Medulla oblongata (tissue), 1 donor: ENCODE data around the gene ARMH2.
A peak's percentile ranks its signal among the peaks of the same experiment; 100 is the strongest.
"Not testable (repeated sequence)": the region's sequence is repeated elsewhere in the genome, so short reads cannot be mapped to it uniquely, and the experiment has no call there.

Source experiments
- DNase-seq: peaks from one replicate; pipeline ENCODE4 v3.0.0-alpha.2; 2015; ENCODE audit errors: extremely low spot score

Gene ARMH2

GRCh38 chr6:24818346-24818745, 19.6 kb upstream of the ARMH2 start:
- DNase-seq = no peak

- DNase-seq = no peak
These were observed 11.0 kb upstream of the ARMH2 start for GRCh38 chr6:24809728-24810127.

- DNase-seq = no peak
These were observed 8.9 kb upstream of the ARMH2 start for GRCh38 chr6:24807584-24807983.

DNA sequence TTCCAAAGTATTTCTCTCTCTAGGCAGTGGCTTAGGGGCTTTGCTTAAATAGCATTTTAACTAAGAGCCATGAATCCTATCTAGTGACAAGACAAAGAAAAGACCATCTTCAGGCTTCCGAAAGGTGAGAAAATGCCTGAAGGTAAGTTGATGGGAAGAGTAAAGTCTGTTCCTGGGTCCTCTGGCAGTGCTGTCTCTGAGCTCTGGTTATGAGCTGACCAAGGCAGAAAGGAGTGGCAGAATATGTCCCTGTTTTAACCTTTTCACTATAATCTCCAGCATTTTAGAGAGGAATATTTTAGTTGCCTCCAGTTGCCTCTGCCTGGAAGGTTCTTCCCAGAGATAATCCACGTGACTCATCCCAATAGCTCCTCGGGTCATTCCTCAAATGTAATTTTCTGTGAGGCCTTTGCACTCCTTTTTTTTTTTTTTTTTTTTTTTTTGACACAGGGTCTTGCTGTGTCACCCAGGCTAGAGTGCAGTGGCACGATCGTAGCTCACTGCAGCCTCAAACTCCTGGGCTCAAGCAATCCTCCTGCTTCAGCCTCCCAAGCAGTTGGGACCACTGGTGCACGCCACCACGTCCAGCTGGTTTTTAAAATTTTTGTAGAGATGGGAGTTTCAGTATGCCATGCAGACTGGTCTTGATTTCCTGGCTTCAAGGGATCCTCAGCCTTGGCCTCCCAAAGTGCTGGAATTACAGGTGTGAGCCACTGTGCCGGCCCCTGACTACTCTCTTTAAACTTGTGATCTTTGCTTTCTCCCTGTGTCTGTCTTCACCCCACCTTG, 3.7 kb upstream of the ARMH2 start:
- no peak for DNase-seq

GRCh38 chr6:24799541-24799915, 811 bp upstream of the ARMH2 start:
- no peak for DNase-seq

- no peak for DNase-seq
These were observed 1.0 kb downstream of the ARMH2 start for GRCh38 chr6:24797596-24798216.

DNA sequence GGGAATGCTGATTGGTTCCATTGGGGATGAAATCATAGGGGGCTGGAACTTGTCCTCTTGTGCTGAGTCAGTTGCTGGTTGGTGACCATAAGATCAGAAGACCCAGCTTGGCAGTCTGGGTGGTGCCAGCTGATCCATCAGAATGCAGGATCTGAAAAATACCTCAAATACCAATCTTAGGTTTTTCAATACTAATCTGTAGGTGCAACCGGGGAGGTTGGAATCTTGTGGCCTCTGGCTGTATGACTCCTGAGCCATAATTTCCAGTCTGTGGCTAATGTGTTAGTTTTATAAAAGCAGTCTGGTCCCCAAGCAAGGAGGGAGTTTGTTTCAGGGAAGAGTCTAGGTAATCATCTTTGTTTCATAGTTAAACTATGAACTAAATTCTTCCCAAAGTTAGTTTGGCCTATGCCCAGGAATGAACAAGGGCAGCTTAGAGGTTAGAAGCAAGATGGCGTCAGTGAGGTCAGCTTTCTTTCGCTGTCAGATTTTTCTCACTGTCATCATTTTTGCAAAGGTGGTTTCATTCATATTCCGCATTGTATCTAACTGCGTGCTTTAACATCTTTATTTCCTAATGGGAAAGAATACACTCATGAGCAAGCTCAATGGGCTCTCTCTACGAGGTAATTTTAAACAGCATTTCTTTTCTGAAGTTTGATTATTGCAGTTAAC, 2.0 kb downstream of the ARMH2 start:
- no peak for DNase-seq

- no peak for DNase-seq
These were observed 3.6 kb downstream of the ARMH2 start for GRCh38 chr6:24795106-24795505.

GRCh38 chr6:24788031-24788665, 10.6 kb downstream of the ARMH2 start:
- DNase-seq = no peak

DNA sequence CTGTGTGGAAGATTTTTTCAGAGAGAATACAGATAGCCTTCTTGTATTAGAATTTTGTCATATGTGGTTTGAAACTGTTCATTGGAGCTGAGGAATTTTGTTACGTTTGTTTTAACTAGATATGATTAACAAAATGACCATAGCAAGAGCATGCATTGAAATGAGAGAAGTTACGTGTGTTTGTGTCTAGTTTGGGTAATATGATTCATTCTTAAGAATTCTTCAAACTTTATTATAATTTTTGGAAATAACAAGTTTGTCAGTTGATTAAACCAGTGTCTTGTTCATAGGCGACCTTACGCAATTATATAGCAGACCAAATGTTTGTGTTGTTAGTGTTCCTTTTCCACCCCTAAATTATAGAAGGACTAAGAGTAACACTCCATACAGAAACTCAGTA, 18.5 kb downstream of the ARMH2 start:
- DNase-seq = no peak

GRCh38 chr6:24779416-24780016, 19.2 kb downstream of the ARMH2 start:
- no peak for DNase-seq

- DNase-seq = no peak
These were observed 19.8 kb downstream of the ARMH2 start for GRCh38 chr6:24778878-24779277.

GRCh38 chr6:24778121-24778520, 20.6 kb downstream of the ARMH2 start:
- no peak for DNase-seq

GRCh38 chr6:24777227-24777626, 21.5 kb downstream of the ARMH2 start:
- DNase-seq = no peak

DNA sequence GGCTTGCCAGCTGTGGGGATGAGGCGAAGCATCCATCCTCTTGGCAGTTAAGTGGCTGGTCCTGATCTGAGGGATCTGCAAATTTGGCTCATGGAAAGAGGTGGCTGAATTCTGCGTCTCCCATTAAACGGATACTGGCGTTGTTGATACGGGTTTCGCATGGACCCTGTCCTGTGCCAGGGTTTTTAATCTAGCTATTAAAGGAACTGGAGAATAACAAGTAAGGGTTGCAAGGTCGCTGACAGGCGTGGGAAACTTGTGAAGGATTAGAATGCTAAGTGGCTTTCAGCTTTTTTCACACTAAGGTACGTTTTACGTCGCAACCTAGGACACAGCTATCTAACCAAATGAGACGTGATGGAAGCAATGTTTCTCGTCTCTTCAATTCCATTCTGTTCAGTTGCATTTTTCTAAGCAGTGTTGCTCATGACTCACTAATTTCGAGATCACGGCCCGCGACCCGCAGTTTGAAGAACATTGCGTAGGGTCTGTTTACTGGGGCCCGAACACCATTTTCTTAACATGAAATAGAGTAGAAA, 23.1 kb downstream of the ARMH2 start:
- no peak for DNase-seq

- peak; percentile 99 for DNase-seq
These were observed 23.8 kb downstream of the ARMH2 start, which contains the start of gene GMNN for GRCh38 chr6:24774696-24775519. Gene GMNN (plus strand): TSS chr6:24774937. CDS start chr6:24777247, 2,310 bp downstream.

DNA sequence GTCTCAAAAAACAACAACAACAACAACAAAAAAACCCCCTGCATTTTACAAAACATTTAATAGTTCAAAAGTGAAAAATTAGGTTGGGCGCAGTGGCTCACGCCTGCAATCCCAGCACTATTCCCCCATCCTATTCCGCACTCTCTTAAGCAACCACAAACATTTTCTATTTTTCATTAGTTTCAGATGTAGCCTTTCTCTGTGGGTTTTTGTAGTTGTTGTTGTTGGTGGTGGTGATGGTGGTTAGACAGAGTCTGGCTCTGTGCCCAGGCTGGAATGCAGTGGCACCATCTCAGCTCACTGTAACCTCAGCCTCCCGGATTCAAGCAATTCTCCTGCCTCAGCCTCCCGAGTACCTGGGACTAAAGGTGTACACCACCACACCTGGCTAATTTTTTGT, 30.4 kb downstream of the ARMH2 start:
- DNase-seq = no peak

DNA sequence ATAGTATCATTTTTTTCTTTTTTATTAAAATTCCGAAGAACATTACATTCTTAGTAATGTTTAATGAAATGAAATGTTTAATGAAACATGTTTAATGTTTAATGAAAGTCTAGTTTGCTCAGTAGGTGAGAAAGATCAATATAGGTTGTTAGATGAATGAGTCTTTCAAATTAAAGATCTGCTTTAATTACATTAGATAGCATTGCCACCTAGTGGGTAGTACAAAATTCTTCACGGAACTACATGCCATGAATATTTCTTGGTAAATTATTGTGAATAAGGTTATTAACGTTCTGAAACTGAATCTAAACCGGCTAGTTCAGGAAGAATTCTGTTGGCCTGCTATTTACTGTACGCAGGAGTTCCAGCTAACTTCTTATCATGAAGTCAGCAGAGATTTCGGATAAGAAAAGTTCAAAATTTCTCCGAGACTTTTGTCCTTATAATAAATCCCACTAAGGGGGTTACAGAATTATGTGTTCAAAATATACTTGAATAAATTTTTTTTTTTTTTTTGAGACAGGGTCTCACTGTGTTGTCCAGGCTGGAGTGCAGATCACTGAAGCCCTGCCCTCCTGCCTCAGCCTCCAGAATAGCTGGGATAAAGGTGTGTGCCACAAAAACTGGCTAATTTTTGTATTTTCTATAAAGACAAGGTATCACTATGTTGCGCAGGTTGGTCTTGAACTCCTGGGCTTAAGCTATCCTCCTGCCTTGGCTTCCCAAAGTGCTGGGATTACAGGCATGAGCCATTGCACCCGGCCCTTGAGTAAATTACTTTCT, 31.8 kb downstream of the ARMH2 start:
- peak; percentile 50 for DNase-seq

GRCh38 chr6:24765968-24766367, 32.7 kb downstream of the ARMH2 start:
- not testable (repeated sequence) for DNase-seq
